BE2C (cell line): Measurements from ENCODE around the gene ARHGAP26.
A peak's percentile ranks its signal among the peaks of the same experiment; 100 is the strongest.

Experiments
- DNase-seq: peaks from one replicate; pipeline ENCODE4 v3.0.0-alpha.2; 2020
- H3K27me3 ChIP-seq: fragments of 250-450 bp; sonication (Bioruptor Pico); 2 replicates; pipeline ENCODE4 v1.5.1; 2020; ENCODE audit warnings: mild to moderate bottlenecking
- H3K36me3 ChIP-seq: fragments of 250-450 bp; sonication (Bioruptor Pico); 2 replicates; pipeline ENCODE4 v1.5.1; 2020; ENCODE audit warnings: mild to moderate bottlenecking
- H3K4me1 ChIP-seq: fragments of 250-450 bp; sonication (Bioruptor Pico); 2 replicates; pipeline ENCODE4 v1.5.1; 2020
- H3K4me3 ChIP-seq: 2 replicates; pipeline ENCODE4 v1.5.1; 2011; ENCODE audit warnings: low read depth, low read length
- H3K9me3 ChIP-seq: fragments of 250-450 bp; sonication (Bioruptor Pico); 2 replicates; pipeline ENCODE4 v1.5.1; 2020
- CTCF ChIP-seq: IDR thresholded peaks from 2 replicates; pipeline ENCODE4 v1.5.1; 2012; ENCODE audit warnings: mild to moderate bottlenecking, low read depth, low read length

Gene ARHGAP26

GRCh38 chr5:143139585-143139984, 369.4 kb downstream of the ARHGAP26 start:
- Histone ChIP-seq H3K4me3 (no peak overlapping the region), H3K36me3 (peaks cover under 1% of the 10 kb centered on the region; the same call in 1 of the 2 replicates), H3K4me1 (peaks cover 4% of the 10 kb centered on the region; the same call in 1 of the 2 replicates), H3K9me3 (no peaks in the 10 kb centered on the region), H3K27me3 (no peaks in the 10 kb centered on the region)
- TF ChIP-seq CTCF = no peak
- DNase-seq = no peak

GRCh38 chr5:143140492-143141203, 370.5 kb downstream of the ARHGAP26 start:
- H3K27me3 ChIP-seq = no peaks in the 10 kb centered on the region
- no peaks in the 10 kb centered on the region for H3K9me3 ChIP-seq
- DNase-seq = no peak
- H3K36me3 ChIP-seq = no peaks in the 10 kb centered on the region
- peaks cover 4% of the 10 kb centered on the region; the same call in 1 of the 2 replicates for H3K4me1 ChIP-seq
- no peak for TF ChIP-seq CTCF
- H3K4me3 ChIP-seq = no peak overlapping the region

- Histone ChIP-seq H3K4me3 (no peak overlapping the region), H3K36me3 (no peaks in the 10 kb centered on the region), H3K27me3 (no peaks in the 10 kb centered on the region), H3K9me3 (no peaks in the 10 kb centered on the region), H3K4me1 (no peaks in the 10 kb centered on the region)
- no peak for DNase-seq
- no peak for TF ChIP-seq CTCF
Observed at GRCh38 chr5:143141652-143142051, 371.5 kb downstream of the ARHGAP26 start.

GRCh38 chr5:143142596-143143435, 372.6 kb downstream of the ARHGAP26 start:
- DNase-seq = no peak
- no peaks in the 10 kb centered on the region for H3K9me3 ChIP-seq
- no peaks in the 10 kb centered on the region for H3K27me3 ChIP-seq
- H3K4me3 ChIP-seq = no peak overlapping the region
- TF ChIP-seq CTCF = 0 out of 2 replicates have a peak, but pooled peaks have one; percentile 1
- H3K36me3 ChIP-seq = no peaks in the 10 kb centered on the region
- no peaks in the 10 kb centered on the region for H3K4me1 ChIP-seq

- H3K9me3 ChIP-seq = no peaks in the 10 kb centered on the region
- H3K27me3 ChIP-seq = no peaks in the 10 kb centered on the region
- H3K4me3 ChIP-seq = no peak overlapping the region
- no peak for TF ChIP-seq CTCF
- no peaks in the 10 kb centered on the region for H3K4me1 ChIP-seq
- H3K36me3 ChIP-seq = no peaks in the 10 kb centered on the region
- no peak for DNase-seq
Observed at GRCh38 chr5:143143973-143144372, 373.8 kb downstream of the ARHGAP26 start.
